ENCODE data around the gene HBE1. TPM values are rescaled to one million over a fixed set of nuclear protein-coding genes. Genes with fewer than 3 reads are reported as not detected.

HBE1 gene
- total RNA-seq, 1 donor from 2014 or later = not detected

GRCh38 chr11:5293028-5293427 is 23.3 kb upstream of the HBE1 start:
- DNase-seq (no peak), ATAC-seq (no peak)
- H3K27ac ChIP-seq = no peak overlapping the region
- no peaks in the 10 kb centered on the region for H3K4me1 ChIP-seq
- TF ChIP-seq CTCF (IDR thresholded peaks at IDR 0.05) = no peak
- H3K9me3 ChIP-seq = no peaks in the 10 kb centered on the region
- H3K4me3 ChIP-seq = no peak overlapping the region
- H3K27me3 ChIP-seq = no peaks in the 10 kb centered on the region
- intact Hi-C loops (cut with DNase I) = no loop called here
- no peaks in the 10 kb centered on the region for H3K36me3 ChIP-seq

- Histone ChIP-seq H3K27me3 (no peaks in the 10 kb centered on the region), H3K9me3 (no peaks in the 10 kb centered on the region), H3K36me3 (no peaks in the 10 kb centered on the region), H3K27ac (no peak overlapping the region), H3K4me3 (no peak overlapping the region), H3K4me1 (no peaks in the 10 kb centered on the region)
- TF ChIP-seq CTCF (IDR thresholded peaks at IDR 0.05) = peak; percentile 24
- ATAC-seq (peak; percentile 30), DNase-seq (no peak)
- intact Hi-C loops (cut with DNase I) = no loop called here
Observed at GRCh38 chr11:5291207-5291838, 21.6 kb upstream of the HBE1 start.

- no peak for TF ChIP-seq CTCF (IDR thresholded peaks at IDR 0.05)
- H3K9me3 ChIP-seq = no peaks in the 10 kb centered on the region
- H3K27me3 ChIP-seq = no peaks in the 10 kb centered on the region
- no peaks in the 10 kb centered on the region for H3K36me3 ChIP-seq
- H3K4me3 ChIP-seq = no peak overlapping the region
- H3K4me1 ChIP-seq = no peaks in the 10 kb centered on the region
- DNase-seq = no peak
- no peak overlapping the region for H3K27ac ChIP-seq
- intact Hi-C loops (cut with DNase I) = no loop called here
- ATAC-seq = no peak
Observed at GRCh38 chr11:5290106-5290505, 20.4 kb upstream of the HBE1 start.

- DNase-seq (no peak), ATAC-seq (no peak)
- H3K9me3 ChIP-seq = no peaks in the 10 kb centered on the region
- H3K36me3 ChIP-seq = no peaks in the 10 kb centered on the region
- no peak overlapping the region for H3K27ac ChIP-seq
- H3K4me3 ChIP-seq = no peak overlapping the region
- H3K4me1 ChIP-seq = no peaks in the 10 kb centered on the region
- no peak for TF ChIP-seq CTCF (IDR thresholded peaks at IDR 0.05)
- no peaks in the 10 kb centered on the region for H3K27me3 ChIP-seq
- intact Hi-C loops (cut with DNase I) = no loop called here
Observed at GRCh38 chr11:5289696-5290095, 20.0 kb upstream of the HBE1 start.

- H3K9me3 ChIP-seq = no peaks in the 10 kb centered on the region
- intact Hi-C loops (cut with DNase I) = no loop called here
- DNase-seq = no peak
- H3K27ac ChIP-seq = no peak overlapping the region
- no peaks in the 10 kb centered on the region for H3K36me3 ChIP-seq
- H3K4me1 ChIP-seq = no peaks in the 10 kb centered on the region
- no peak for ATAC-seq
- no peaks in the 10 kb centered on the region for H3K27me3 ChIP-seq
- no peak for TF ChIP-seq CTCF (IDR thresholded peaks at IDR 0.05)
- no peak overlapping the region for H3K4me3 ChIP-seq
Observed at GRCh38 chr11:5288906-5289550, 19.3 kb upstream of the HBE1 start.
